Measurements from ENCODE around the gene LAMC3. TPM values are rescaled to one million over a fixed set of nuclear protein-coding genes. Genes with fewer than 3 reads are reported as not detected.
A peak's percentile ranks its signal among the peaks of the same experiment; 100 is the strongest.

Gene LAMC3
- total RNA-seq, 2 experiments from 2014 or later = 0.19 to 2.2 TPM

DNA sequence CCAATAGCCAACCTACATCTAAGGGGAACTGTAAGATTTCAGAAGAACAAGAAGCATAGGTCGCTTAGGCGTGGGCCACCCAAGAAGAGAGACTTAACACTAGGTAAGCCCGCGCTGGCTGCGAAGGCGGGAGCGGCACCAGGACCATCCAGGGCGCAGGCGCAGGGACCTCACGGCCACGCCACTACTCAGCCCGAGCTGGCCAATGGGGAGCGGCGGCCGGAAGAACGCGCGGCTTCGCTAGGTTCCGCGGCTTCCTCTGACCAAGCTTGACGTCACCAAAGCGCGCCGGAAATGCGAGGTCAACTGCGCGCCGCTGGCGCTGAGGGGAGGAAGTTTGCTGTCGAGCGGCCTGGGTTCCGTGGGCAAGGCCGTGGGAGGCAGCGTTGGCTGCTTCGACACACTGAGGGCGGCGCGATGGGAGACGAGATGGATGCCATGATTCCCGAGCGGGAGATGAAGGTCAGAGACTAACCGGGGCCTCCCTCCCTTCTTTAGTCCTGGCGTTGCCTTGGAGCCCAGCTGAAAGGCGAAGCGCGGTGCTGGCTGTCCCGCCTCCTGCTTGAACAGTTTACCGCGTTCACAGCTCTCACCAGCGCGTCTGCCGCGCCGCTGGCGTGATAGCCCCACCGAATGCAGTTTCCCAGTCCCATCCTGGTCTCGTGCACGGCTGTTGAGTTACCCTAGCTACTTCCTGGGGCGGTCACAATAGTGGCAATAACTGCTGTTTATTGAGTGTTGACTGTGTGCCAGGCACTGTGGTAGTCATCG, 116.5 kb downstream of the LAMC3 start, which contains the start of gene NUP214:
Gene NUP214, plus strand, starts transcription at position 299 of the 771 bp plus-strand sequence. Its CDS starts 119 bp downstream, at position 418.
- H3K27ac ChIP-seq (ENCODE audit: low read depth, low read length, poor library complexity, severe bottlenecking) = peak within 1 kb of the TSS; percentile 52
- intact Hi-C loops (cut with micrococcal nuclease; ENCODE audit: unreplicated experiment) = no loop called here
- peak within 1 kb of the TSS; percentile 40; the same call in 1 of the 2 replicates for H2AFZ ChIP-seq (ENCODE audit: low read length)
- CTCF ChIA-PET (ENCODE audit: unreplicated experiment) = interaction anchor here (0.6 to 0.7 kb wide), 3 partner anchors 13 to 1983 kb away, joined by 3 read pairs; no protein-coding TSS in a partner anchor
- no TSS peak for BruUV-seq (replicated peaks)
- TF ChIP-seq EZH2phosphoT487 (IDR thresholded peaks at IDR 0.05; ENCODE audit: borderline replicate concordance, low read depth, low read length) = no peak
- no peaks in the 10 kb centered on the region for H3K9me3 ChIP-seq (ENCODE audit: low read length)
- no peaks in the 10 kb centered on the region; the same call in 1 of the 2 replicates for H4K20me1 ChIP-seq (ENCODE audit: insufficient read depth, low read length)
- H3K4me2 ChIP-seq (ENCODE audit: low read length) = peak within 1 kb of the TSS; percentile 91
- DNase-seq (ENCODE audit: low spot score) = peak; percentile 98
- peak within 1 kb of the TSS; percentile 81 for H3K4me3 ChIP-seq (ENCODE audit: low read depth, low read length, poor library complexity, severe bottlenecking)
- peaks cover 32% of the 10 kb centered on the region for H3K36me3 ChIP-seq (ENCODE audit: insufficient read depth, low read length)
- H3K9me2 ChIP-seq (ENCODE audit: insufficient read depth, low read length) = no peaks in the 10 kb centered on the region
- H3K4me1 ChIP-seq (ENCODE audit: insufficient read depth, low read length, poor library complexity, severe bottlenecking) = peaks cover 9% of the 10 kb centered on the region
- POLR2A ChIA-PET = interaction anchor here (0.7 to 1.9 kb wide), 5 partner anchors 8 to 123 kb away, joined by 3 to 9 read pairs (median 4); no protein-coding TSS in a partner anchor
- H3K79me2 ChIP-seq (ENCODE audit: insufficient read depth, low read depth, low read length) = peaks cover 24% of the 10 kb centered on the region

DNA sequence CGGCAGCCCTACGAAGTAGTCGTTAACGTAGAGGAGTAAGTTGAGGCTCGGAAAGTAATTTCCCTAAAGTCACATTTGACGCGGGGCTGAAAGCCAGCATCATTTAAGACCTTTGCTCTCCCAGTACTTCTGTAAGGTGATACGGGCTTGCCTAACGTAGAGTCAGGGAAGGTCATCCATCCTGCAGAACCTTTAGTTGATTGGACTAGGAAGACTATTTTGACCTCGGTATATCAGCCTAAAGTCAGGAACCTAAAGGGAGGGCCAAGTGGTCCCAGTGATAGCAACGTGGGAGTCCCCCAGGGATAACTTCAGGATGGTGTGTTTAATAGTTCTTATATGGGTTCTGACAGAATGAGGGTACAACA, 117.1 kb downstream of the LAMC3 start:
- POLR2A ChIA-PET = interaction anchor here (1.6 kb wide), 1 partner anchor 27 kb away, joined by 4 read pairs; no protein-coding TSS in a partner anchor
- H3K9me3 ChIP-seq (ENCODE audit: low read length) = no peaks in the 10 kb centered on the region
- no peak for DNase-seq (ENCODE audit: low spot score)
- no peak for TF ChIP-seq CTCF (conservative IDR thresholded peaks at IDR 0.05; ENCODE audit: low read length)
- no peak for TF ChIP-seq EZH2phosphoT487 (IDR thresholded peaks at IDR 0.05; ENCODE audit: borderline replicate concordance, low read depth, low read length)
- peak overlapping the region; percentile 30; the same call in 1 of the 2 replicates for H2AFZ ChIP-seq (ENCODE audit: low read length)
- H3K9me2 ChIP-seq (ENCODE audit: insufficient read depth, low read length) = no peaks in the 10 kb centered on the region
- intact Hi-C loops (cut with micrococcal nuclease; ENCODE audit: unreplicated experiment) = no loop called here
- no peaks in the 10 kb centered on the region; the same call in 1 of the 2 replicates for H4K20me1 ChIP-seq (ENCODE audit: insufficient read depth, low read length)
- peaks cover 24% of the 10 kb centered on the region for H3K79me2 ChIP-seq (ENCODE audit: insufficient read depth, low read depth, low read length)
- peaks cover 37% of the 10 kb centered on the region for H3K36me3 ChIP-seq (ENCODE audit: insufficient read depth, low read length)
- BruUV-seq (replicated peaks) = TSS peak; percentile 51
- CTCF ChIA-PET (ENCODE audit: unreplicated experiment) = no interaction called here
- peak overlapping the region; percentile 17 for H3K27ac ChIP-seq (ENCODE audit: low read depth, low read length, poor library complexity, severe bottlenecking)
- peak overlapping the region; percentile 81 for H3K4me3 ChIP-seq (ENCODE audit: low read depth, low read length, poor library complexity, severe bottlenecking)
- peaks cover 9% of the 10 kb centered on the region for H3K4me1 ChIP-seq (ENCODE audit: insufficient read depth, low read length, poor library complexity, severe bottlenecking)
- H3K4me2 ChIP-seq (ENCODE audit: low read length) = peak overlapping the region; percentile 91

GRCh38 chr9:131129183-131129582, 120.2 kb downstream of the LAMC3 start:
- TF ChIP-seq CTCF (conservative IDR thresholded peaks at IDR 0.05; ENCODE audit: low read length) = no peak
- no peak for TF ChIP-seq EZH2phosphoT487 (IDR thresholded peaks at IDR 0.05; ENCODE audit: borderline replicate concordance, low read depth, low read length)
- POLR2A ChIA-PET = interaction anchor here (0.7 kb wide), 1 partner anchor 204 kb away, joined by 4 read pairs; no protein-coding TSS in a partner anchor
- Histone ChIP-seq H3K9me2 (ENCODE audit: insufficient read depth, low read length) (no peaks in the 10 kb centered on the region), H2AFZ (ENCODE audit: low read length) (no peak overlapping the region), H3K9me3 (ENCODE audit: low read length) (no peaks in the 10 kb centered on the region), H3K79me2 (ENCODE audit: insufficient read depth, low read depth, low read length) (peaks cover 24% of the 10 kb centered on the region), H3K4me2 (ENCODE audit: low read length) (no peak overlapping the region), H4K20me1 (ENCODE audit: insufficient read depth, low read length) (no peaks in the 10 kb centered on the region; the same call in 1 of the 2 replicates), H3K36me3 (ENCODE audit: insufficient read depth, low read length) (peaks cover 67% of the 10 kb centered on the region), H3K27ac (ENCODE audit: low read depth, low read length, poor library complexity, severe bottlenecking) (no peak overlapping the region), H3K4me3 (ENCODE audit: low read depth, low read length, poor library complexity, severe bottlenecking) (no peak overlapping the region), H3K4me1 (ENCODE audit: insufficient read depth, low read length, poor library complexity, severe bottlenecking) (peaks cover 9% of the 10 kb centered on the region)
- no TSS peak for BruUV-seq (replicated peaks)
- CTCF ChIA-PET (ENCODE audit: unreplicated experiment) = no interaction called here
- intact Hi-C loops (cut with micrococcal nuclease; ENCODE audit: unreplicated experiment) = no loop called here
- DNase-seq (ENCODE audit: low spot score) = no peak
